ENCODE results near the gene CREB3L2. TPM values are rescaled to one million over a fixed set of nuclear protein-coding genes. Genes with fewer than 3 reads are reported as not detected.
A peak's percentile ranks its signal among the peaks of the same experiment; 100 is the strongest.

CREB3L2 gene
- total RNA-seq, 1 donor from 2014 or later: 8.4 TPM

DNA sequence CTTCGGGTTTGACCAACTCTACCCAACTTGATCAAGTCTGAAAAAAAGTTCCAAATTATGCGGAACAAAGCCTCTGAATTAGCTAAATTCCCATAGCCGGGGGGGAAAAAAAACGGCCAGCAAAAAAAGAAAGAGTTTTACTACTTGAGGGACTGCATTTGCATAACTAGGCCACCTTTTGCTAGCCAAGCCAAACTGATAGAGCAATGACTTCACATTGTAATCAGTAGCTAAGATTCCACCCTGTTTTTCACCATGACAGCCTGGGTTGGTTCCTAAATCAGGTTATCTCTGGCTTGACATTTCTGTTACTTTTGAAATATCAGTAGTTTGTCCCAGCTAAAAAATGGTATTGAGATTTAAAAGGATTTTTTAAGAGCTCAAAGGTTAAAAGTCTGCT, 31.4 kb upstream of the CREB3L2 start:
- FAIRE-seq: no peak
- no peak overlapping the region for H3K4me3 ChIP-seq (ENCODE audit: low read depth, low read length)

GRCh38 chr7:138032770-138033169, 30.9 kb upstream of the CREB3L2 start:
- no peak overlapping the region for H3K4me3 ChIP-seq (ENCODE audit: low read depth, low read length)
- H3K36me3 ChIP-seq (ENCODE audit: control insufficient read depth, insufficient read depth, low read length): no peaks in the 10 kb centered on the region
- H3K27me3 ChIP-seq (ENCODE audit: control insufficient read depth, insufficient read depth, low read length): no peaks in the 10 kb centered on the region
- DNase-seq (ENCODE audit: low read depth): no peak
- TF ChIP-seq CTCF (IDR thresholded peaks at IDR 0.05; ENCODE audit: insufficient read depth, low read length, severe bottlenecking): no peak
- FAIRE-seq: no peak

More for the DNA sequence above, 31.4 kb upstream of the CREB3L2 start:
- H3K36me3 ChIP-seq (ENCODE audit: control insufficient read depth, insufficient read depth, low read length): no peaks in the 10 kb centered on the region
- no peak for TF ChIP-seq CTCF (IDR thresholded peaks at IDR 0.05; ENCODE audit: insufficient read depth, low read length, severe bottlenecking)
- DNase-seq (ENCODE audit: low read depth): no peak
- no peaks in the 10 kb centered on the region for H3K27me3 ChIP-seq (ENCODE audit: control insufficient read depth, insufficient read depth, low read length)

- no peak for TF ChIP-seq CTCF (IDR thresholded peaks at IDR 0.05; ENCODE audit: insufficient read depth, low read length, severe bottlenecking)
- H3K4me3 ChIP-seq (ENCODE audit: low read depth, low read length): no peak overlapping the region
- no peak for DNase-seq (ENCODE audit: low read depth)
- H3K27me3 ChIP-seq (ENCODE audit: control insufficient read depth, insufficient read depth, low read length): no peaks in the 10 kb centered on the region
- H3K36me3 ChIP-seq (ENCODE audit: control insufficient read depth, insufficient read depth, low read length): no peaks in the 10 kb centered on the region
- no peak for FAIRE-seq
Measured at GRCh38 chr7:138032186-138032585, 30.3 kb upstream of the CREB3L2 start.

- FAIRE-seq (no peak), DNase-seq (ENCODE audit: low read depth) (peak; percentile 12)
Measured at GRCh38 chr7:138030679-138031351, 28.9 kb upstream of the CREB3L2 start.

GRCh38 chr7:138029941-138030340, 28.1 kb upstream of the CREB3L2 start:
- no peak for TF ChIP-seq CTCF (IDR thresholded peaks at IDR 0.05; ENCODE audit: insufficient read depth, low read length, severe bottlenecking)
- DNase-seq (ENCODE audit: low read depth) (peak; percentile 29), FAIRE-seq (no peak)
- Histone ChIP-seq H3K4me3 (ENCODE audit: low read depth, low read length) (no peak overlapping the region), H3K36me3 (ENCODE audit: control insufficient read depth, insufficient read depth, low read length) (no peaks in the 10 kb centered on the region), H3K27me3 (ENCODE audit: control insufficient read depth, insufficient read depth, low read length) (no peaks in the 10 kb centered on the region)

More at GRCh38 chr7:138030679-138031351, 28.9 kb upstream of the CREB3L2 start:
- Histone ChIP-seq H3K36me3 (ENCODE audit: control insufficient read depth, insufficient read depth, low read length) (no peaks in the 10 kb centered on the region), H3K27me3 (ENCODE audit: control insufficient read depth, insufficient read depth, low read length) (no peaks in the 10 kb centered on the region), H3K4me3 (ENCODE audit: low read depth, low read length) (no peak overlapping the region)
- no peak for TF ChIP-seq CTCF (IDR thresholded peaks at IDR 0.05; ENCODE audit: insufficient read depth, low read length, severe bottlenecking)

- TF ChIP-seq CTCF (IDR thresholded peaks at IDR 0.05; ENCODE audit: insufficient read depth, low read length, severe bottlenecking): no peak
- H3K36me3 ChIP-seq (ENCODE audit: control insufficient read depth, insufficient read depth, low read length): no peaks in the 10 kb centered on the region
- no peak overlapping the region for H3K4me3 ChIP-seq (ENCODE audit: low read depth, low read length)
- FAIRE-seq (no peak), DNase-seq (ENCODE audit: low read depth) (no peak)
- H3K27me3 ChIP-seq (ENCODE audit: control insufficient read depth, insufficient read depth, low read length): no peaks in the 10 kb centered on the region
Measured at GRCh38 chr7:138029126-138029525, 27.2 kb upstream of the CREB3L2 start.

Measured in bronchial epithelial cell (primary cell).